AG09309 (cell line): ENCODE data around the gene HMGCS2.

Source experiments
- DNase-seq: peaks from one replicate; pipeline ENCODE4 v3.0.0-alpha.2; 2010; ENCODE audit warnings: low read depth
- H3K4me3 ChIP-seq: 2 replicates; pipeline ENCODE4 v1.5.1; 2011; ENCODE audit warnings: mild to moderate bottlenecking, low read depth, low read length, moderate library complexity; ENCODE audit not compliant: control insufficient read depth
- CTCF ChIP-seq: IDR thresholded peaks from 2 replicates; pipeline ENCODE4 v1.5.1; 2011; ENCODE audit warnings: mild to moderate bottlenecking, low read depth, low read length, inconsistent platforms; ENCODE audit not compliant: insufficient read depth, control insufficient read depth; ENCODE audit errors: missing control alignments

HMGCS2 gene

GRCh38 chr1:119768778-119769177, at the start of gene HMGCS2:
HMGCS2 (minus strand) TSS chr1:119768905; CDS start chr1:119768844, 61 bp downstream.
- no peak for DNase-seq
- TF ChIP-seq CTCF: no peak
- no peak within 1 kb of the TSS for H3K4me3 ChIP-seq

GRCh38 chr1:119818181-119818580, 49.5 kb upstream of the HMGCS2 start:
- TF ChIP-seq CTCF: no peak
- no peak overlapping the region for H3K4me3 ChIP-seq
- DNase-seq: no peak

GRCh38 chr1:119816407-119816806, 47.7 kb upstream of the HMGCS2 start:
- no peak for TF ChIP-seq CTCF
- no peak for DNase-seq
- no peak overlapping the region for H3K4me3 ChIP-seq

GRCh38 chr1:119815928-119816327, 47.2 kb upstream of the HMGCS2 start:
- no peak overlapping the region for H3K4me3 ChIP-seq
- no peak for TF ChIP-seq CTCF
- DNase-seq: no peak

- no peak overlapping the region for H3K4me3 ChIP-seq
- no peak for TF ChIP-seq CTCF
- no peak for DNase-seq
Measured at GRCh38 chr1:119815361-119815760, 46.7 kb upstream of the HMGCS2 start.

- TF ChIP-seq CTCF: no peak
- DNase-seq: no peak
- H3K4me3 ChIP-seq: no peak overlapping the region
Measured at GRCh38 chr1:119814288-119814687, 45.6 kb upstream of the HMGCS2 start.

GRCh38 chr1:119811985-119812557, 43.4 kb upstream of the HMGCS2 start:
- no peak for TF ChIP-seq CTCF
- no peak overlapping the region for H3K4me3 ChIP-seq
- DNase-seq: no peak
